MM.1S (cell line): Measurements from ENCODE around the gene FAM222B.
"Not testable (repeated sequence)": the region's sequence is repeated elsewhere in the genome, so short reads cannot be mapped to it uniquely, and the experiment has no call there.

ENCODE experiments used
- DNase-seq: peaks from one replicate; pipeline ENCODE4 v3.0.0-alpha.2; 2015
- H2AFZ ChIP-seq: fragments of 300-600 bp; sonication (generic); 2 replicates; pipeline ENCODE4 v1.6.0; 2016; ENCODE audit warnings: antibody characterized with exemption, low read length
- H3F3A ChIP-seq: fragments of 300-600 bp; sonication (generic); 2 replicates; pipeline ENCODE4 v1.6.1; 2016; ENCODE audit warnings: mild to moderate bottlenecking, antibody characterized with exemption, low read length, moderate library complexity, mixed read lengths; ENCODE audit not compliant: insufficient read depth
- H3K27ac ChIP-seq: fragments of 300-600 bp; sonication (generic); 2 replicates; pipeline ENCODE4 v1.5.1; 2016; ENCODE audit warnings: mild to moderate bottlenecking, low read length
- H3K27me3 ChIP-seq: fragments of 300-600 bp; sonication (generic); replicated peaks from 2 replicates; pipeline ENCODE4 v1.6.0; 2016; ENCODE audit warnings: low read length; ENCODE audit not compliant: insufficient read depth
- H3K36me3 ChIP-seq: fragments of 300-600 bp; sonication (generic); replicated peaks from 2 replicates; pipeline ENCODE4 v1.6.1; 2016; ENCODE audit warnings: mild to moderate bottlenecking, low read length, mixed read lengths; ENCODE audit not compliant: insufficient read depth
- H3K4me1 ChIP-seq: fragments of 300-600 bp; sonication (generic); 2 replicates; pipeline ENCODE4 v1.6.1; 2016; ENCODE audit warnings: low read length, mixed read lengths
- H3K4me2 ChIP-seq: fragments of 300-600 bp; sonication (generic); 2 replicates; pipeline ENCODE4 v1.6.0; 2016; ENCODE audit warnings: low read depth, low read length
- H3K4me3 ChIP-seq: fragments of 300-600 bp; sonication (generic); 2 replicates; pipeline ENCODE4 v1.5.1; 2016; ENCODE audit warnings: low read length, mixed read lengths
- H3K79me2 ChIP-seq: fragments of 300-600 bp; sonication (generic); 2 replicates; pipeline ENCODE4 v1.6.1; 2016; ENCODE audit warnings: mixed run types, low read length, mixed read lengths
- H3K9ac ChIP-seq: fragments of 300-600 bp; sonication (generic); 2 replicates; pipeline ENCODE4 v1.6.1; 2016; ENCODE audit warnings: low read length, mixed read lengths
- H3K9me2 ChIP-seq: fragments of 300-600 bp; sonication (generic); replicated peaks from 2 replicates; pipeline ENCODE4 v1.6.1; 2016; ENCODE audit warnings: mild to moderate bottlenecking, low read length, mixed read lengths; ENCODE audit not compliant: insufficient read depth
- H3K9me3 ChIP-seq: fragments of 300-600 bp; sonication (generic); replicated peaks from 2 replicates; pipeline ENCODE4 v1.6.1; 2016; ENCODE audit warnings: mild to moderate bottlenecking, low read length, mixed read lengths; ENCODE audit not compliant: insufficient read depth
- H4K20me1 ChIP-seq: fragments of 300-600 bp; sonication (generic); 2 replicates; pipeline ENCODE4 v1.6.1; 2016; ENCODE audit warnings: mild to moderate bottlenecking, low read length, moderate library complexity, mixed read lengths; ENCODE audit not compliant: insufficient read depth
- CTCF ChIP-seq: fragments of 300-600 bp; sonication (generic); IDR thresholded peaks from 2 replicates; pipeline ENCODE4 v1.5.1; 2016; ENCODE audit warnings: antibody characterized with exemption, low read length, mixed read lengths
- EZH2 ChIP-seq: fragments of 300-600 bp; sonication (generic); optimal IDR thresholded peaks from 2 replicates; pipeline ENCODE3; 2017; ENCODE audit warnings: low read depth, mild to moderate bottlenecking, antibody characterized with exemption, low read length, mixed read lengths
- EZH2phosphoT487 ChIP-seq: fragments of 300-600 bp; sonication (generic); IDR thresholded peaks from 2 replicates; pipeline ENCODE4 v1.6.1; 2018; ENCODE audit warnings: antibody characterized with exemption, low read length

The FAM222B gene

GRCh38 chr17:28848667-28849066 is 6.1 kb upstream of the FAM222B start:
- not testable (repeated sequence) for H2AFZ ChIP-seq, H3K79me2 ChIP-seq
- peak; percentile 17 for DNase-seq

GRCh38 chr17:28846699-28847098 is 4.1 kb upstream of the FAM222B start:
- DNase-seq, H2AFZ ChIP-seq, H3K9ac ChIP-seq, H3F3A ChIP-seq, H3K4me1 ChIP-seq, H3K36me3 ChIP-seq, H3K4me2 ChIP-seq, H3K9me3 ChIP-seq, H4K20me1 ChIP-seq, H3K79me2 ChIP-seq, H3K27ac ChIP-seq, H3K9me2 ChIP-seq, H3K4me3 ChIP-seq, H3K27me3 ChIP-seq: not testable (repeated sequence)

More at GRCh38 chr17:28848667-28849066, 6.1 kb upstream of the FAM222B start:
- H3K9me2 ChIP-seq, H3K4me1 ChIP-seq, H4K20me1 ChIP-seq, H3F3A ChIP-seq, H3K9ac ChIP-seq, H3K9me3 ChIP-seq, H3K36me3 ChIP-seq, H3K27me3 ChIP-seq, H3K27ac ChIP-seq, H3K4me3 ChIP-seq, H3K4me2 ChIP-seq: not testable (repeated sequence)
- TF ChIP-seq CTCF, result peak; percentile 29

- Histone ChIP-seq H3F3A (no peaks in the 10 kb centered on the region), H3K27me3 (no peaks in the 10 kb centered on the region), H3K9ac (no peak overlapping the region), H3K4me3 (no peak overlapping the region), H3K9me3 (no peaks in the 10 kb centered on the region), H3K27ac (no peak overlapping the region), H3K79me2 (peaks cover 14% of the 10 kb centered on the region), H3K9me2 (no peaks in the 10 kb centered on the region), H4K20me1 (no peaks in the 10 kb centered on the region), H2AFZ (no peak overlapping the region), H3K36me3 (no peaks in the 10 kb centered on the region), H3K4me1 (no peaks in the 10 kb centered on the region), H3K4me2 (no peak overlapping the region)
- no peak for DNase-seq
- TF ChIP-seq EZH2phosphoT487 (no peak), EZH2 (no peak), CTCF (no peak)
Measured at GRCh38 chr17:28846231-28846630, 3.6 kb upstream of the FAM222B start.

- Histone ChIP-seq H3K9me3 (no peaks in the 10 kb centered on the region), H3K4me1 (no peaks in the 10 kb centered on the region), H3F3A (no peaks in the 10 kb centered on the region), H3K27ac (no peak overlapping the region), H3K4me2 (no peak overlapping the region), H4K20me1 (no peaks in the 10 kb centered on the region; the same call in 1 of the 2 replicates), H3K27me3 (no peaks in the 10 kb centered on the region), H3K4me3 (no peak overlapping the region), H3K9ac (no peak overlapping the region), H3K79me2 (peaks cover 32% of the 10 kb centered on the region), H3K9me2 (no peaks in the 10 kb centered on the region), H2AFZ (no peak overlapping the region), H3K36me3 (no peaks in the 10 kb centered on the region)
- DNase-seq, result no peak
- no peak for TF ChIP-seq EZH2
- TF ChIP-seq EZH2phosphoT487, result no peak
- no peak for TF ChIP-seq CTCF
Measured at GRCh38 chr17:28843816-28844148, 1.2 kb upstream of the FAM222B start.
